Dermis microvascular lymphatic vessel endothelial cell (primary cell): ENCODE measurements around the gene PLXNB2. TPM values are rescaled to one million over a fixed set of nuclear protein-coding genes. Genes with fewer than 3 reads are reported as not detected.
"Not testable (repeated sequence)": the region's sequence is repeated elsewhere in the genome, so short reads cannot be mapped to it uniquely, and the experiment has no call there.

Experiments used
- DNase-seq, 2 donors: peaks; one replicate each; pipeline versions ENCODE4 v3.0.0 to v3.0.0-alpha.2; 2010; ENCODE audit warnings: low read depth in 2 of 2
- total RNA-seq: library from RNA; depleted of rRNA; stranded (reverse); fragments of >200 nt; gene quantifications from 2 replicates; pipeline ENCODE4 v1.2.1, GENCODE V29; 2014

The PLXNB2 gene
- total RNA-seq, 1 donor from 2014 or later = 49.4 TPM

GRCh38 chr22:50282361-50283155, 24.9 kb downstream of the PLXNB2 start:
- DNase-seq = peak in 1 of 2 donors; percentile 42

GRCh38 chr22:50281957-50282356, 25.5 kb downstream of the PLXNB2 start:
- no peak for DNase-seq

- DNase-seq = no peak
Measured at GRCh38 chr22:50281384-50281760, 26.1 kb downstream of the PLXNB2 start.

- DNase-seq = no peak
Measured at GRCh38 chr22:50280708-50281383, 26.6 kb downstream of the PLXNB2 start.

- DNase-seq = no peak
Measured at GRCh38 chr22:50280022-50280707, 27.3 kb downstream of the PLXNB2 start.

- no peak for DNase-seq
Measured at GRCh38 chr22:50278956-50279619, 28.4 kb downstream of the PLXNB2 start.

- no peak for DNase-seq
Measured at GRCh38 chr22:50278461-50278860, 29.0 kb downstream of the PLXNB2 start.

- DNase-seq = no peak
Measured at GRCh38 chr22:50277761-50278160, 29.7 kb downstream of the PLXNB2 start.

- DNase-seq = peak in 1 of 2 donors; percentile 69
Measured at GRCh38 chr22:50276143-50276542, 31.3 kb downstream of the PLXNB2 start.

- no peak for DNase-seq
Measured at GRCh38 chr22:50275181-50276055, 32.0 kb downstream of the PLXNB2 start.

- DNase-seq = no peak
Measured at GRCh38 chr22:50274771-50275170, 32.7 kb downstream of the PLXNB2 start.

- DNase-seq = peak in 1 of 2 donors; percentile 74
Measured at GRCh38 chr22:50274311-50274710, 33.1 kb downstream of the PLXNB2 start.

- not testable (repeated sequence) for DNase-seq
Measured at GRCh38 chr22:50273781-50274180, 33.7 kb downstream of the PLXNB2 start.

GRCh38 chr22:50273352-50273751, 34.1 kb downstream of the PLXNB2 start:
- not testable (repeated sequence) for DNase-seq

- DNase-seq = no peak
Measured at GRCh38 chr22:50272044-50272802, 35.2 kb downstream of the PLXNB2 start.

GRCh38 chr22:50271519-50271970, 35.9 kb downstream of the PLXNB2 start:
- DNase-seq = peak in 1 of 2 donors; percentile 71

- peak in 1 of 2 donors; percentile 68 for DNase-seq
Measured at GRCh38 chr22:50270666-50271394, 36.6 kb downstream of the PLXNB2 start.

- DNase-seq = peak in 1 of 2 donors; percentile 71
Measured at GRCh38 chr22:50269970-50270665, 37.3 kb downstream of the PLXNB2 start, which contains the start of gene MAPK11. MAPK11 (minus strand) TSS chr22:50270380; CDS start chr22:50270292, 88 bp downstream.
